Upper lobe of left lung (tissue), 6 donors: ENCODE data around the gene TOX2. TPM values are rescaled to one million over a fixed set of nuclear protein-coding genes. Genes with fewer than 3 reads are reported as not detected.

Source experiments
- ATAC-seq, 2 donors: fragments of 200-7000 bp; cut with Tn5 transposase; one replicate each; pipeline ENCODE4 v1.9.1; 2022; ENCODE audit warnings: mild to moderate bottlenecking in 2 of 2, moderate library complexity in 2 of 2; ENCODE audit not compliant: low FRiP score in 2 of 2
- DNase-seq, 2 donors: peaks; one replicate each; pipeline ENCODE4 v3.0.0-alpha.2; 2019 to 2020
- H3K27ac ChIP-seq, 4 donors: fragments of 200-600 bp; sonication (generic); one replicate each; pipeline ENCODE4 v1.5.1; 2016 to 2019
- H3K27me3 ChIP-seq, 4 donors: fragments of 200-600 bp; sonication (generic); one replicate each; pipeline ENCODE4 v1.5.1; 2017 to 2019
- H3K36me3 ChIP-seq, 4 donors: fragments of 200-600 bp; sonication (generic); one replicate each; pipeline ENCODE4 v1.5.1; 2016 to 2019
- H3K4me1 ChIP-seq, 4 donors: fragments of 200-600 bp; sonication (generic); one replicate each; pipeline ENCODE4 v1.5.1; 2018 to 2019
- H3K4me3 ChIP-seq, 4 donors: fragments of 200-600 bp; sonication (generic); one replicate each; pipeline ENCODE4 v1.5.1; 2017 to 2019; ENCODE audit warnings: mild to moderate bottlenecking in 2 of 4, moderate library complexity in 1 of 4
- H3K9me3 ChIP-seq, 4 donors: fragments of 200-600 bp; sonication (generic); one replicate each; pipeline ENCODE4 v1.5.1; 2018 to 2019
- EP300 ChIP-seq, 4 donors: sonication (generic); formaldehyde crosslinking; IDR thresholded peaks; one replicate each; pipeline ENCODE4 v1.5.1; 2017; ENCODE audit warnings: antibody characterized with exemption in 4 of 4, control low read depth in 2 of 4
- POLR2A ChIP-seq, 4 donors: fragments of 450-650 bp; IDR thresholded peaks; one replicate each; pipeline ENCODE4 v1.5.1; 2016 to 2017; ENCODE audit warnings: antibody characterized with exemption in 4 of 4, mild to moderate bottlenecking in 2 of 4
- POLR2AphosphoS5 ChIP-seq, 2 donors: sonication (generic); formaldehyde crosslinking; IDR thresholded peaks; one replicate each; pipeline ENCODE4 v1.5.1; 2017; ENCODE audit warnings: antibody characterized with exemption in 2 of 2
- WGBS, 2 donors: methylation state at CpG; one replicate each; pipeline ENCODE4 v1.1.5; 2017 to 2018; 5-methylcytosine and 5-hydroxymethylcytosine counted together
- total RNA-seq, 6 donors: library from RNA; depleted of rRNA in 4 of 6; stranded (reverse); fragments of >200 nt in 4 of 6; gene quantifications; one replicate each; pipeline versions ENCODE4 v1.1.0 to v1.2.1, GENCODE V29; 2016 to 2021
- TF ChIP-seq, protein P1 (sequence below), 6 experiments: fragments of 450-650 bp in 4 of 6; fragments of 200-600 bp in 2 of 6; sonication (generic) in 2 of 6; IDR thresholded peaks; one replicate each; pipeline ENCODE4 v1.5.1; 2016 to 2019; ENCODE audit warnings: antibody characterized with exemption in 6 of 6
- donor health status: DM: no; HTN: no; CAD: no; lungs with moderate emphysema.
- donor health status: DM: no; HTN: yes; CAD: no; lungs with severe emphysema.

TOX2 gene
- total RNA-seq, 6 donors from 2014 or later: 7.2 to 29.3 (median 23.7) TPM

DNA sequence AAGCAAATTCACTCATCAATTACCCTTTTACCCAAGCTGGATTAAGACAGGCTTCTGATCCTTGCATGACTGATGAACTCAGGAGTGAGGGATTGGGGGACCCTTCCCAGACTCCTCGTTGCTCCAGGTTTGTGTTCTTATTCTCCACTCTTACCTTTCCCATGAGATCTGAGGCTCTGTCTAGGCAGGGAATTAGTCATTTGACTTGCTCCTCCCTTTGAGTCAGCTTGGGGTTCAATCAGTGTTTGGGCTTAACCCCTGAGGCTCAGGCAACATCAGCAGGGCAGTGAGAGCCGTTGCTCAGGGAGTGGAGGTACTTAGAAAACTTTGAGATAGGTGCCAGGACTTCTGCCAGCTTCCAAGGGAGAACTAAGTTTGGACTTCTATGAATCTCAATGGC, 20.7 kb upstream of the TOX2 start:
- TF ChIP-seq POLR2A (IDR thresholded peaks at IDR 0.05) (no peak), POLR2AphosphoS5 (IDR thresholded peaks at IDR 0.05) (no peak)
- TF ChIP-seq, protein P1, sequence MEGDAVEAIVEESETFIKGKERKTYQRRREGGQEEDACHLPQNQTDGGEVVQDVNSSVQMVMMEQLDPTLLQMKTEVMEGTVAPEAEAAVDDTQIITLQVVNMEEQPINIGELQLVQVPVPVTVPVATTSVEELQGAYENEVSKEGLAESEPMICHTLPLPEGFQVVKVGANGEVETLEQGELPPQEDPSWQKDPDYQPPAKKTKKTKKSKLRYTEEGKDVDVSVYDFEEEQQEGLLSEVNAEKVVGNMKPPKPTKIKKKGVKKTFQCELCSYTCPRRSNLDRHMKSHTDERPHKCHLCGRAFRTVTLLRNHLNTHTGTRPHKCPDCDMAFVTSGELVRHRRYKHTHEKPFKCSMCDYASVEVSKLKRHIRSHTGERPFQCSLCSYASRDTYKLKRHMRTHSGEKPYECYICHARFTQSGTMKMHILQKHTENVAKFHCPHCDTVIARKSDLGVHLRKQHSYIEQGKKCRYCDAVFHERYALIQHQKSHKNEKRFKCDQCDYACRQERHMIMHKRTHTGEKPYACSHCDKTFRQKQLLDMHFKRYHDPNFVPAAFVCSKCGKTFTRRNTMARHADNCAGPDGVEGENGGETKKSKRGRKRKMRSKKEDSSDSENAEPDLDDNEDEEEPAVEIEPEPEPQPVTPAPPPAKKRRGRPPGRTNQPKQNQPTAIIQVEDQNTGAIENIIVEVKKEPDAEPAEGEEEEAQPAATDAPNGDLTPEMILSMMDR (IDR thresholded peaks at IDR 0.05): no peak
- DNase-seq (no peak), ATAC-seq (no peak)
- no peak overlapping the region for H3K4me3 ChIP-seq
- H3K4me1 ChIP-seq: no peaks in the 10 kb centered on the region
- H3K9me3 ChIP-seq: peaks cover 0 to 12% (median 7%) of the 10 kb centered on the region in 4 donors
- H3K27me3 ChIP-seq: no peaks in the 10 kb centered on the region
- H3K36me3 ChIP-seq: no peaks in the 10 kb centered on the region
- no peak overlapping the region for H3K27ac ChIP-seq
- WGBS, 2 donors: 44 to 61% methylated on average over 2 of the region's 2 CpGs

DNA sequence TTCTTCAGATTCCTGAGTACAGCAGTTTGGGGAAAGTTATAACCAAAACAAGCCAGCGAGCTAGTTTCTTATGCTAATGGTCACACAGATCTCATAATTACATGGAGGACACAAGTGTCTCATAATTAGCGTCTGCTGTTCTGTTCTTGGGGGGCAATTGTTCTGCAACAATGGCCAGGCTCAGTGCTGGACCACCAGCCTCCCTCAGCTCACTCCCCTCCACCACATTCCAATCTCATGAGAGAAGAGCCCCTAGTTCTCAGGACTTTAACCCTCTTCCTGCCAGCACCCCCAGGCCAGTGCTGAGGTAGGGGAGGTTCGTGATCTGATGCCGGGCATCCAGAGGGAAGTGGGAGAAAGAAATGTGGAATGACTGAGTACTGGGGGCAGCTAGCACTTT, 20.2 kb upstream of the TOX2 start:
- 52 to 58% methylated on average over 4 of the region's 4 CpGs for WGBS, 2 donors
- Histone ChIP-seq H3K27me3 (no peaks in the 10 kb centered on the region), H3K9me3 (peaks cover 0 to 10% (median 7%) of the 10 kb centered on the region in 4 donors), H3K36me3 (no peaks in the 10 kb centered on the region), H3K4me3 (no peak overlapping the region), H3K27ac (no peak overlapping the region), H3K4me1 (peaks cover 0 to 4% (median 4%) of the 10 kb centered on the region in 4 donors)
- DNase-seq (no peak), ATAC-seq (no peak)
- TF ChIP-seq EP300 (IDR thresholded peaks at IDR 0.05): no peak
- TF ChIP-seq POLR2A (IDR thresholded peaks at IDR 0.05): no peak
- TF ChIP-seq, protein P1 (IDR thresholded peaks at IDR 0.05): no peak
- no peak for TF ChIP-seq POLR2AphosphoS5 (IDR thresholded peaks at IDR 0.05)

DNA sequence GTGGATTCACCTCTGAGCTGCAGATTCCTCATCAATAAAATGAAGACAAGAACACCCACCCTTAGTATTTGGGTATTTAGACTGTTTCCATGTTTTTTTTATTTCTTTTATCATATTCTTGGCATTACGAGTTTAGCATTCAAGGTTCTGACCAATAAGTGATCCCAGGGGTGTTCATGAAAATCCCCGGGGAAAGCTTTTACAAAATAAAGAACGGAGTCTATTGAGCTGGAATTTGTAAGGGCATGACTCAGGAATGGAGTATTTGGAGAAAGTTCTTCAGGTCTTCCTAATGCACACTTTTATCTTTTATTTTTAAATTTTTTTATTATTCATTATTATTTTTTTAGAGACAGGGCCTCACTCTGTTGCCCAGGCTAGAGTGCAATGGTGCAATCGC, 19.4 kb upstream of the TOX2 start:
- no peak for TF ChIP-seq POLR2A (IDR thresholded peaks at IDR 0.05)
- no peak for TF ChIP-seq EP300 (IDR thresholded peaks at IDR 0.05)
- TF ChIP-seq, protein P1 (IDR thresholded peaks at IDR 0.05): no peak
- no peak for TF ChIP-seq POLR2AphosphoS5 (IDR thresholded peaks at IDR 0.05)
- no peaks in the 10 kb centered on the region for H3K36me3 ChIP-seq
- peaks cover 0 to 3% (median 1%) of the 10 kb centered on the region in 4 donors for H3K9me3 ChIP-seq
- ATAC-seq: no peak
- DNase-seq: no peak
- no peak overlapping the region for H3K27ac ChIP-seq
- no peak overlapping the region for H3K4me3 ChIP-seq
- H3K4me1 ChIP-seq: peaks cover 4 to 10% (median 9%) of the 10 kb centered on the region in 4 donors
- 87 to 90% methylated on average over 4 of the region's 4 CpGs for WGBS, 2 donors
- H3K27me3 ChIP-seq: no peaks in the 10 kb centered on the region

DNA sequence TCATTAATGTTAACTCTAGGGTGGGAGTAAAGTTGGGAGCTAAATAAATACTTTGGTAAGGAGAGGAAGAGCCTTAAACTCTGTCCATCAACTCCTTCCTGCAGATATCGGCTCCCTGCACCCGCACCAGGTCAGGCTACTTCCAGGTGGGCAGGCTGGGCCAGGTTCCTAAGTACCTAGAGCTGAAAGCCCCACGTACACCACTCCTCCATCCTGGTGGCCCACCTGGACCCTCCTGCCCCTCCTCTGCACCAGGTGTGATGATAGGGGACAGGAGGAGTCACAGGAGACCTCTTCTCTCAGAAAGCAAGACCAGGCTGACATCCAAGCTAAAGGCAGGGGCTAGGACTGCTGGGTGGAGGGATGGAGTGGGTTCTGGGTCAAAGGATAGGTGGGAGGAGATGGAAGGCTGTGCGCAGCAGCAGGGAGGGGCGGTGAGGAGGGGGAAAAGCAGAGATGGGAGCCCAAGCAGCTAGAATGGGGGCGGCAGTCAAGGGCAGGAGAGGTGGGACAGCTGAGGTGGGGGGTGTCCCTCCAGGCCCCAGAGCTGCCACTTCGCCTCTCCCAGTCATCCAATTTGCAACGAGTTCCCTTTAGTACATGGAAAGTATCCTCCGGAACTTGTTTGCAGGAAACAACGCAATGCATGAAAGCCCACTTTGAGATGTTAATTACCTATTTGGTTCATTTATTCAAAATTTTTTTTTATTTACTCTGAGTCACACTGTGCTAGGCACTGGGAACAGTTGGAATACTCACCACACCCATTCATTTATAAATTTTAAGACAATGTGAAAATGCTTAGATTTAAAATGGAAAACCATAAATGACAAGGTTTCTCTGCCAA, 15.2 kb upstream of the TOX2 start:
- Histone ChIP-seq H3K9me3 (peaks cover 0 to 4% (median 0%) of the 10 kb centered on the region in 4 donors), H3K4me3 (no peak overlapping the region), H3K36me3 (no peaks in the 10 kb centered on the region), H3K27me3 (no peaks in the 10 kb centered on the region), H3K4me1 (peaks cover 4 to 14% (median 10%) of the 10 kb centered on the region in 4 donors), H3K27ac (peak overlapping the region in 2 of 4 donors; percentile 26 to 40)
- TF ChIP-seq, protein P1 (IDR thresholded peaks at IDR 0.05): no peak
- TF ChIP-seq POLR2A (IDR thresholded peaks at IDR 0.05) (no peak), EP300 (IDR thresholded peaks at IDR 0.05) (no peak), POLR2AphosphoS5 (IDR thresholded peaks at IDR 0.05) (no peak)
- ATAC-seq: no peak
- no peak for DNase-seq
- WGBS, 2 donors: 60 to 74% methylated on average over 10 of the region's 10 CpGs
